Activated B cell treated with CpG ODN at 0.5 μM for 24 hours (primary cell): ENCODE results near the gene LIPG. TPM values are rescaled to one million over a fixed set of nuclear protein-coding genes. Genes with fewer than 3 reads are reported as not detected.

Source experiments
- ATAC-seq: fragments of 200-7000 bp; cut with Tn5 transposase; one replicate; pipeline ENCODE4 v1.10.0; 2021; ENCODE audit warnings: low read depth, mild to moderate bottlenecking, moderate library complexity
- CTCF ChIA-PET: fragments of 350-600 bp; sonication (Branson Sonifier 250); formaldehyde crosslinking; loops from one replicate; lab custom pipeline; 2021; ENCODE audit warnings: antibody characterized with exemption; lab: Charles Lee
- POLR2A ChIA-PET: fragments of 350-600 bp; sonication (Branson Sonifier 250); formaldehyde crosslinking; loops from one replicate; lab custom pipeline; 2021; ENCODE audit warnings: antibody characterized with exemption; lab: Charles Lee
- DNase-seq: peaks from one replicate; pipeline ENCODE4 v3.0.0; 2022
- H3K27ac Mint-ChIP-seq: one replicate; pipeline ENCODE4 v1.8.0; 2020; ENCODE audit warnings: mixed read lengths
- H3K27me3 Mint-ChIP-seq: one replicate; pipeline ENCODE4 v1.8.0; 2021; ENCODE audit warnings: mixed read lengths
- H3K36me3 Mint-ChIP-seq: one replicate; pipeline ENCODE4 v1.8.0; 2021; ENCODE audit warnings: low read depth, mixed read lengths
- H3K4me1 Mint-ChIP-seq: one replicate; pipeline ENCODE4 v1.8.0; 2021; ENCODE audit warnings: mixed read lengths
- H3K4me3 Mint-ChIP-seq: one replicate; pipeline ENCODE4 v1.8.0; 2020; ENCODE audit warnings: mild to moderate bottlenecking, mixed read lengths
- H3K9me3 Mint-ChIP-seq: one replicate; pipeline ENCODE4 v1.8.0; 2020; ENCODE audit warnings: mixed read lengths
- intact Hi-C: fragments of 100-400 bp; cut with micrococcal nuclease; formaldehyde crosslinking; loops from one replicate; pipeline ENCODE4 v1.15.1; 2024
- total RNA-seq: library from RNA; stranded (reverse); gene quantifications from 2 replicates; pipeline ENCODE4 v1.2.3, GENCODE V29; 2022
- TF ChIP-seq, protein P1 (sequence below): fragments of 200-600 bp; IDR thresholded peaks from one replicate; pipeline ENCODE4 v1.8.0; 2022; ENCODE audit warnings: antibody characterized with exemption, mild to moderate bottlenecking

LIPG gene
- total RNA-seq, 1 donor from 2014 or later: 0.29 TPM

DNA sequence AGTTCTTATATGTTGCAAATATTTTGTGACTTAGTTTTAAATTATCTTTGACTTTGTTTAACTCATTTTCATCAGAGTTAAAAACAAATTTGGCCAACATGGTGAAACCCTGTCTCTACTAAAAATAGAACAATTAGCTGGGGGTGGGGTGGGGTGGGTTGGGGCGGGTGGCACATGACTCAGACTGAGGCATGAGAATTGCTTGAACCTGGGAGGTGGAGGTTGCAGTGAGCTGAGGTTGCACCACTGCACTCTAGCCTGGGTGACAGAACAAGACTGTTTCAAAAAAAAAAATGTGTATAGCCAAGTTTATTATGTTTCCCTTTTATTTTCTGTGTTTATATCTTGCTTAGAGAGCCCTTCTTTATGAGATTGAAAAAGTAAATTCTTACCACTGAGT lies 14.2 kb upstream of the LIPG start:
- no peaks in the 10 kb centered on the region for H3K9me3 Mint-ChIP-seq
- no peaks in the 10 kb centered on the region for H3K36me3 Mint-ChIP-seq
- no peak for DNase-seq
- ATAC-seq: no peak
- no peak overlapping the region for H3K4me3 Mint-ChIP-seq
- intact Hi-C loops: no loop called here
- TF ChIP-seq, protein P1, sequence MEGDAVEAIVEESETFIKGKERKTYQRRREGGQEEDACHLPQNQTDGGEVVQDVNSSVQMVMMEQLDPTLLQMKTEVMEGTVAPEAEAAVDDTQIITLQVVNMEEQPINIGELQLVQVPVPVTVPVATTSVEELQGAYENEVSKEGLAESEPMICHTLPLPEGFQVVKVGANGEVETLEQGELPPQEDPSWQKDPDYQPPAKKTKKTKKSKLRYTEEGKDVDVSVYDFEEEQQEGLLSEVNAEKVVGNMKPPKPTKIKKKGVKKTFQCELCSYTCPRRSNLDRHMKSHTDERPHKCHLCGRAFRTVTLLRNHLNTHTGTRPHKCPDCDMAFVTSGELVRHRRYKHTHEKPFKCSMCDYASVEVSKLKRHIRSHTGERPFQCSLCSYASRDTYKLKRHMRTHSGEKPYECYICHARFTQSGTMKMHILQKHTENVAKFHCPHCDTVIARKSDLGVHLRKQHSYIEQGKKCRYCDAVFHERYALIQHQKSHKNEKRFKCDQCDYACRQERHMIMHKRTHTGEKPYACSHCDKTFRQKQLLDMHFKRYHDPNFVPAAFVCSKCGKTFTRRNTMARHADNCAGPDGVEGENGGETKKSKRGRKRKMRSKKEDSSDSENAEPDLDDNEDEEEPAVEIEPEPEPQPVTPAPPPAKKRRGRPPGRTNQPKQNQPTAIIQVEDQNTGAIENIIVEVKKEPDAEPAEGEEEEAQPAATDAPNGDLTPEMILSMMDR: no peak
- H3K4me1 Mint-ChIP-seq: no peaks in the 10 kb centered on the region
- no peak overlapping the region for H3K27ac Mint-ChIP-seq
- CTCF ChIA-PET: no interaction called here
- POLR2A ChIA-PET: no interaction called here
- H3K27me3 Mint-ChIP-seq: peaks cover 27% of the 10 kb centered on the region

DNA sequence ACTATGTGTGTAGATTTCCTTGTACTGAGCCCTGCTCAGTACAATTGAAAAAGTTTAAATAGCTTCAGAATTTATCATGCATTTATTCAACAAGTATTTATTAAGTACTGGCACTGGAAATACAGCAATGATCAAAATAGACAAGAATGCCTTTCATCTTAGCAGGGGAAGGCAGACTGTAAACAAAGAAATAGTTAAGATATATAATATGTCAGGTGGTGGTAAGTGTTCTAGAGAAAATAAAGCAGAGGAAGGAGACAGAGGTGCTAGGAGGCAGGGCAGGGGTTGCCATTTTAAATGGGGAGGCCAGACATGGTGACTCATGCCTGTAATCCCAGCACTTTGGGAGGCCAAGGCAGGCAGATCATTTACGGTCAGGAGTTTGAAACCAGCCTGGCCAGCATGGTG lies 13.6 kb upstream of the LIPG start:
- no peak for ATAC-seq
- H3K27me3 Mint-ChIP-seq: peaks cover 33% of the 10 kb centered on the region
- ChIA-PET CTCF (no interaction called here), POLR2A (no interaction called here)
- no peaks in the 10 kb centered on the region for H3K4me1 Mint-ChIP-seq
- no peak overlapping the region for H3K27ac Mint-ChIP-seq
- DNase-seq: no peak
- no peak overlapping the region for H3K4me3 Mint-ChIP-seq
- intact Hi-C loops: no loop called here
- no peaks in the 10 kb centered on the region for H3K9me3 Mint-ChIP-seq
- TF ChIP-seq, protein P1: no peak
- H3K36me3 Mint-ChIP-seq: no peaks in the 10 kb centered on the region

DNA sequence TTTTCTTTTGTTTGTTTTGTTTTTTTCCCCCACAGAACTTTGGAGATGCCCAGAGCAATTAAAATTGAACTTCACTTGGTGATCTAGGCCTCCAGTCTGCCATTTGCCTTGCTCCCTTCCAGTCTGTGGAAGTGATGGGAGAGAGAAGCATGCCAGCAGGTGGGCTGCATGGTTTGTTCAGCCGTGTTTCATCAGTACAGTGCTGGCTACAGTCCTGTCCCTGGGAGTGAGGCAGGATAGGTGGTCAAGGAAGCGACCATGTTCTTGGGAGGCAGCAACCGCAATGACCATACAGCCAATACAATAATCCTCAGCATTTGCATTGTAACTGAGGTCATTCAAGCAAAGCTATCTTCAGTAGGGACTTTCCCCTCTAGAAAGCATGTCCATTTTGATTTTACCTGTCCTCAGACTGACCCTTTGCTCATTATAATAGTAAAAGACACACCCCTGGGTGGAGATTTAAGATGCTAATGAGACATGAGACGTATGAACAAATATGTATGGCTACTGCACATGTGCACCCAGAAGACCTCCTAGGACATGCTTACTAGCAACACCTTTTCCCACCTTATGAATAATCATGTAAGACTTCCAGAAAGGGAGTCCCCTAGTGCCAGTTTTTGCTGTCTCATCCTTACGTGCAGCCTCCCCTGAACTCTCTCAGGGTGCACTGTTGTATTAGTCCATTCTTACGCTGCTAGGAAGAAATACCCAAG lies 11.1 kb upstream of the LIPG start:
- Mint-ChIP-seq H3K4me3 (no peak overlapping the region), H3K4me1 (no peaks in the 10 kb centered on the region), H3K27me3 (peaks cover 37% of the 10 kb centered on the region), H3K36me3 (no peaks in the 10 kb centered on the region), H3K27ac (no peak overlapping the region), H3K9me3 (no peaks in the 10 kb centered on the region)
- intact Hi-C loops: no loop called here
- DNase-seq: no peak
- CTCF ChIA-PET: no interaction called here
- TF ChIP-seq, protein P1: no peak
- POLR2A ChIA-PET: no interaction called here
- no peak for ATAC-seq

DNA sequence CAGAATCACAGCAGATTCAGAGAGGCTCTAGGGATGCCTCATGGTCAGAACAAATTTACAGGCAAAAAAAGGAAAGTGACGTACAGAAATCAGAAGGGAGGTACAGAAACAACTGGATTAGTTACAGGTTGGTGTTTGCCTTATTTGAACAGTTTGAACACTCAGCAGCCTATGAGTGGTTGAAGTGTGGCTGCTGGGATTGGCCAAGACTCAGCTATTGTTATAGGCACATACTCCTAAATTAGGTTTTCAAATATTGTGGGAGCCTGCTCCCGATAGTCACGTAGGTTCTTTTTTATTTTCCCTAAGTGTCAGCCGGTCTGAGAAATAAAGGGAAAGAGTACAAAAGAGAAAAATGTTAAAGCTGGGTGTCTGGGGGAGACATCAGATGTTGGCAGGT lies 8.9 kb upstream of the LIPG start:
- ChIA-PET POLR2A (no interaction called here), CTCF (no interaction called here)
- DNase-seq (no peak), ATAC-seq (no peak)
- intact Hi-C loops: no loop called here
- Mint-ChIP-seq H3K27me3 (peaks cover 33% of the 10 kb centered on the region), H3K27ac (no peak overlapping the region), H3K36me3 (no peaks in the 10 kb centered on the region), H3K4me1 (no peaks in the 10 kb centered on the region), H3K4me3 (no peak overlapping the region), H3K9me3 (no peaks in the 10 kb centered on the region)
- TF ChIP-seq, protein P1: no peak

DNA sequence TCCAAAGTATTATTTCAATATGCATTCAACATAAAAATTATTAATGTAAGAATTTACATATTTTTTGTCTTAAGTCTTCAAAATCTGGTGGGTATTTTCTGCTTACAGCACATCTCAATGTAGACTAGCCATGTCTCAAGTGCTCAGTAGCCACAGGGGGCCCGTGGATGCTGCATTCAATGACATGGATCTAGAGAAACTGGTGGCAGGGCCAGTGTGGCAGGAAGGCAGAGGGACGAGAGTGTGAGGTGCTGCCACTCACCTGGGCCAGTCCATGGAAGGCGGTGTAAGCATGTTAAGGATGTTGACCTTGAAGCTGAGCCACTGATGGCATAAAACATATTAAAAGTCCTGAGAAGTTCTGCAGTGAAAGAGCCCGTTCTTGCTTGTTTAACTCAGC lies 6.2 kb upstream of the LIPG start:
- TF ChIP-seq, protein P1: no peak
- ChIA-PET POLR2A (no interaction called here), CTCF (no interaction called here)
- Mint-ChIP-seq H3K9me3 (no peaks in the 10 kb centered on the region), H3K27ac (no peak overlapping the region), H3K36me3 (no peaks in the 10 kb centered on the region), H3K27me3 (peaks cover 47% of the 10 kb centered on the region), H3K4me3 (no peak overlapping the region), H3K4me1 (peaks cover 4% of the 10 kb centered on the region)
- DNase-seq: no peak
- no peak for ATAC-seq
- intact Hi-C loops: loop anchor here (5.0 kb wide), 1 partner anchor 872 kb away; no protein-coding TSS in a partner anchor
